ENCODE results near the gene SERPINB5. TPM values are rescaled to one million over a fixed set of nuclear protein-coding genes. Genes with fewer than 3 reads are reported as not detected.

The SERPINB5 gene
- total RNA-seq (not detected), polyA plus RNA-seq (ENCODE audit: insufficient read depth in 1 of 8, insufficient read length in 8 of 8, low replicate concordance in 1 of 8) (1 to 10 TPM in 1 of 8 donors, under 1 TPM in 2, not detected in 5; 0.26 to 4.3 (median 0.76) TPM)
- long read RNA-seq, donor 1, result 0 reads
- long read RNA-seq, donor 2, result 0 reads
- long read RNA-seq, donor 3, partial matches to known transcripts, result 0 of 1 reads
- long read RNA-seq, donor 3, other reads (novel, unspliced or antisense), result 0 of 1 reads
- long read RNA-seq, donor 4, result 0 reads
- long read RNA-seq, donor 5, result 0 reads
- long read RNA-seq, donor 6, result 0 reads
- long read RNA-seq, donor 7, result 0 reads
- long read RNA-seq, donor 8, result 0 reads
- long read RNA-seq, donor 9, result 0 reads
- long read RNA-seq, donor 10, result 0 reads
- long read RNA-seq, donor 11, result 0 reads

- WGBS (ENCODE audit: insufficient coverage), result 91% methylated on average over 20 of the region's 21 CpGs
- H3K4me3 ChIP-seq (ENCODE audit: low read length), result no peak within 1 kb of the TSS
- DNase-seq, result no peak
Observed at GRCh38 chr18:63476668-63477067, at the start of gene SERPINB5. TSS of gene SERPINB5 (plus strand) at chr18:63476958. CDS start at chr18:63484429, 7,471 bp downstream.

GRCh38 chr18:63427558-63427957, 49.2 kb upstream of the SERPINB5 start:
- Histone ChIP-seq H3K27me3 (ENCODE audit: control insufficient read depth, insufficient read depth, low read length) (peaks cover 5% of the 10 kb centered on the region), H3K9me3 (replicated peaks; ENCODE audit: control insufficient read depth, low read depth, low read length) (no peaks in the 10 kb centered on the region), H3K27ac (ENCODE audit: low read length) (no peak overlapping the region), H3K4me1 (ENCODE audit: control insufficient read depth, insufficient read depth, low read length) (no peaks in the 10 kb centered on the region), H3K36me3 (ENCODE audit: control insufficient read depth, insufficient read depth, low read length) (no peaks in the 10 kb centered on the region), H3K4me3 (ENCODE audit: low read length) (no peak overlapping the region)
- DNase-seq, result no peak
- WGBS (ENCODE audit: insufficient coverage), result 80% methylated on average over 1 of the region's 4 CpGs

More at GRCh38 chr18:63476668-63477067, at the start of gene SERPINB5:
- H3K4me1 ChIP-seq (ENCODE audit: control insufficient read depth, insufficient read depth, low read length), result no peaks in the 10 kb centered on the region
- no peaks in the 10 kb centered on the region for H3K9me3 ChIP-seq (replicated peaks; ENCODE audit: control insufficient read depth, low read depth, low read length)
- no peaks in the 10 kb centered on the region for H3K36me3 ChIP-seq (ENCODE audit: control insufficient read depth, insufficient read depth, low read length)
- no peaks in the 10 kb centered on the region for H3K27me3 ChIP-seq (ENCODE audit: control insufficient read depth, insufficient read depth, low read length)
- H3K27ac ChIP-seq (ENCODE audit: low read length), result no peak within 1 kb of the TSS

- Histone ChIP-seq H3K4me3 (ENCODE audit: low read length) (no peak overlapping the region), H3K4me1 (ENCODE audit: control insufficient read depth, insufficient read depth, low read length) (no peaks in the 10 kb centered on the region), H3K27me3 (ENCODE audit: control insufficient read depth, insufficient read depth, low read length) (peaks cover 5% of the 10 kb centered on the region), H3K27ac (ENCODE audit: low read length) (no peak overlapping the region), H3K9me3 (replicated peaks; ENCODE audit: control insufficient read depth, low read depth, low read length) (no peaks in the 10 kb centered on the region), H3K36me3 (ENCODE audit: control insufficient read depth, insufficient read depth, low read length) (no peaks in the 10 kb centered on the region)
- DNase-seq, result no peak
- no CpG with 5 or more reads among the region's 2 CpGs for WGBS (ENCODE audit: insufficient coverage)
Observed at GRCh38 chr18:63430526-63430925, 46.2 kb upstream of the SERPINB5 start.

- H3K4me3 ChIP-seq (ENCODE audit: low read length), result no peak overlapping the region
- DNase-seq, result no peak
- H3K36me3 ChIP-seq (ENCODE audit: control insufficient read depth, insufficient read depth, low read length), result no peaks in the 10 kb centered on the region
- no peaks in the 10 kb centered on the region for H3K4me1 ChIP-seq (ENCODE audit: control insufficient read depth, insufficient read depth, low read length)
- peaks cover 3% of the 10 kb centered on the region for H3K27me3 ChIP-seq (ENCODE audit: control insufficient read depth, insufficient read depth, low read length)
- H3K9me3 ChIP-seq (replicated peaks; ENCODE audit: control insufficient read depth, low read depth, low read length), result no peaks in the 10 kb centered on the region
- H3K27ac ChIP-seq (ENCODE audit: low read length), result no peak overlapping the region
- no CpG with 5 or more reads among the region's 1 CpG for WGBS (ENCODE audit: insufficient coverage)
Observed at GRCh38 chr18:63431180-63431579, 45.6 kb upstream of the SERPINB5 start.

- peaks cover 3% of the 10 kb centered on the region for H3K27me3 ChIP-seq (ENCODE audit: control insufficient read depth, insufficient read depth, low read length)
- no peak overlapping the region for H3K27ac ChIP-seq (ENCODE audit: low read length)
- H3K4me1 ChIP-seq (ENCODE audit: control insufficient read depth, insufficient read depth, low read length), result no peaks in the 10 kb centered on the region
- WGBS (ENCODE audit: insufficient coverage), result 33% methylated on average over 1 of the region's 4 CpGs
- no peak overlapping the region for H3K4me3 ChIP-seq (ENCODE audit: low read length)
- no peaks in the 10 kb centered on the region for H3K9me3 ChIP-seq (replicated peaks; ENCODE audit: control insufficient read depth, low read depth, low read length)
- H3K36me3 ChIP-seq (ENCODE audit: control insufficient read depth, insufficient read depth, low read length), result no peaks in the 10 kb centered on the region
- peak; percentile 93 for DNase-seq
Observed at GRCh38 chr18:63433334-63433866, 43.4 kb upstream of the SERPINB5 start.

- WGBS (ENCODE audit: insufficient coverage), result 51% methylated on average over 2 of the region's 2 CpGs
- no peaks in the 10 kb centered on the region for H3K4me1 ChIP-seq (ENCODE audit: control insufficient read depth, insufficient read depth, low read length)
- H3K27me3 ChIP-seq (ENCODE audit: control insufficient read depth, insufficient read depth, low read length), result no peaks in the 10 kb centered on the region
- no peak overlapping the region for H3K4me3 ChIP-seq (ENCODE audit: low read length)
- DNase-seq, result no peak
- no peaks in the 10 kb centered on the region for H3K36me3 ChIP-seq (ENCODE audit: control insufficient read depth, insufficient read depth, low read length)
- H3K27ac ChIP-seq (ENCODE audit: low read length), result no peak overlapping the region
- H3K9me3 ChIP-seq (replicated peaks; ENCODE audit: control insufficient read depth, low read depth, low read length), result no peaks in the 10 kb centered on the region
Observed at GRCh38 chr18:63438181-63438580, 38.6 kb upstream of the SERPINB5 start.

GRCh38 chr18:63439334-63439733, 37.4 kb upstream of the SERPINB5 start:
- H3K4me1 ChIP-seq (ENCODE audit: control insufficient read depth, insufficient read depth, low read length), result no peaks in the 10 kb centered on the region
- DNase-seq, result peak; percentile 77
- H3K9me3 ChIP-seq (replicated peaks; ENCODE audit: control insufficient read depth, low read depth, low read length), result no peaks in the 10 kb centered on the region
- H3K4me3 ChIP-seq (ENCODE audit: low read length), result no peak overlapping the region
- H3K36me3 ChIP-seq (ENCODE audit: control insufficient read depth, insufficient read depth, low read length), result no peaks in the 10 kb centered on the region
- H3K27me3 ChIP-seq (ENCODE audit: control insufficient read depth, insufficient read depth, low read length), result no peaks in the 10 kb centered on the region
- H3K27ac ChIP-seq (ENCODE audit: low read length), result no peak overlapping the region
- 0% methylated on average over 4 of the region's 6 CpGs for WGBS (ENCODE audit: insufficient coverage)

GRCh38 chr18:63440219-63440618, 36.5 kb upstream of the SERPINB5 start:
- WGBS (ENCODE audit: insufficient coverage), result no CpG with 5 or more reads among the region's 1 CpG
- Histone ChIP-seq H3K36me3 (ENCODE audit: control insufficient read depth, insufficient read depth, low read length) (no peaks in the 10 kb centered on the region), H3K27ac (ENCODE audit: low read length) (no peak overlapping the region), H3K9me3 (replicated peaks; ENCODE audit: control insufficient read depth, low read depth, low read length) (no peaks in the 10 kb centered on the region), H3K4me1 (ENCODE audit: control insufficient read depth, insufficient read depth, low read length) (no peaks in the 10 kb centered on the region), H3K27me3 (ENCODE audit: control insufficient read depth, insufficient read depth, low read length) (no peaks in the 10 kb centered on the region), H3K4me3 (ENCODE audit: low read length) (no peak overlapping the region)
- peak; percentile 65 for DNase-seq

- Histone ChIP-seq H3K27me3 (ENCODE audit: control insufficient read depth, insufficient read depth, low read length) (no peaks in the 10 kb centered on the region), H3K36me3 (ENCODE audit: control insufficient read depth, insufficient read depth, low read length) (no peaks in the 10 kb centered on the region), H3K9me3 (replicated peaks; ENCODE audit: control insufficient read depth, low read depth, low read length) (no peaks in the 10 kb centered on the region), H3K4me3 (ENCODE audit: low read length) (no peak overlapping the region), H3K4me1 (ENCODE audit: control insufficient read depth, insufficient read depth, low read length) (no peaks in the 10 kb centered on the region), H3K27ac (ENCODE audit: low read length) (no peak overlapping the region)
- DNase-seq, result peak; percentile 59
- WGBS (ENCODE audit: insufficient coverage), result no CpG with 5 or more reads among the region's 5 CpGs
Observed at GRCh38 chr18:63440881-63441280, 35.9 kb upstream of the SERPINB5 start.

GRCh38 chr18:63443829-63444228, 32.9 kb upstream of the SERPINB5 start:
- 93% methylated on average over 3 of the region's 6 CpGs for WGBS (ENCODE audit: insufficient coverage)
- Histone ChIP-seq H3K4me3 (ENCODE audit: low read length) (no peak overlapping the region), H3K27ac (ENCODE audit: low read length) (no peak overlapping the region), H3K4me1 (ENCODE audit: control insufficient read depth, insufficient read depth, low read length) (no peaks in the 10 kb centered on the region), H3K9me3 (replicated peaks; ENCODE audit: control insufficient read depth, low read depth, low read length) (no peaks in the 10 kb centered on the region), H3K27me3 (ENCODE audit: control insufficient read depth, insufficient read depth, low read length) (no peaks in the 10 kb centered on the region), H3K36me3 (ENCODE audit: control insufficient read depth, insufficient read depth, low read length) (no peaks in the 10 kb centered on the region)
- DNase-seq, result no peak
